Ascending aorta (tissue), 2 donors: Measurements from ENCODE around the gene CEACAM16. TPM values are rescaled to one million over a fixed set of nuclear protein-coding genes. Genes with fewer than 3 reads are reported as not detected.

Experiments
- DNase-seq, 2 donors: peaks; one replicate each; pipeline ENCODE4 v3.0.0-alpha.2; 2019; ENCODE audit warnings: low spot score in 2 of 2
- H3K27ac ChIP-seq, 2 donors: fragments of 200-600 bp; sonication (generic); one replicate each; pipeline ENCODE4 v1.5.1; 2016 to 2017; ENCODE audit warnings: mild to moderate bottlenecking in 1 of 2
- H3K27me3 ChIP-seq: fragments of 200-600 bp; sonication (generic); one replicate; pipeline ENCODE4 v1.5.1; 2017
- H3K36me3 ChIP-seq, 2 donors: fragments of 200-600 bp; sonication (generic); one replicate each; pipeline ENCODE4 v1.5.1; 2016
- H3K4me1 ChIP-seq, 2 donors: fragments of 200-600 bp; sonication (generic); one replicate each; pipeline ENCODE4 v1.5.1; 2016 to 2017; ENCODE audit warnings: mild to moderate bottlenecking in 1 of 2
- H3K4me3 ChIP-seq, 2 donors: fragments of 200-600 bp; sonication (generic); one replicate each; pipeline ENCODE4 v1.5.1; 2016 to 2017; ENCODE audit warnings: mild to moderate bottlenecking in 1 of 2
- H3K9me3 ChIP-seq, 2 donors: fragments of 200-600 bp; sonication (generic); one replicate each; pipeline ENCODE4 v1.5.1; 2016
- CTCF ChIP-seq, 3 experiments: fragments of 200-600 bp in 2 of 3; fragments of 450-650 bp in 1 of 3; sonication (generic) in 2 of 3; IDR thresholded peaks; one replicate each; pipeline ENCODE4 v1.5.1; 2016 to 2019; ENCODE audit warnings: antibody characterized with exemption in 3 of 3, mild to moderate bottlenecking in 1 of 3, moderate library complexity in 1 of 3
- intact Hi-C: fragments of 100-400 bp; cut with DNase I; formaldehyde crosslinking; loops from one replicate; pipeline ENCODE4 v1.15.1; 2023
- total RNA-seq: library from RNA; depleted of rRNA; stranded (reverse); fragments of >200 nt; gene quantifications from one replicate; pipeline ENCODE4 v1.1.0, GENCODE V29; 2016

CEACAM16 gene
- total RNA-seq, 1 donor from 2014 or later, result not detected

DNA sequence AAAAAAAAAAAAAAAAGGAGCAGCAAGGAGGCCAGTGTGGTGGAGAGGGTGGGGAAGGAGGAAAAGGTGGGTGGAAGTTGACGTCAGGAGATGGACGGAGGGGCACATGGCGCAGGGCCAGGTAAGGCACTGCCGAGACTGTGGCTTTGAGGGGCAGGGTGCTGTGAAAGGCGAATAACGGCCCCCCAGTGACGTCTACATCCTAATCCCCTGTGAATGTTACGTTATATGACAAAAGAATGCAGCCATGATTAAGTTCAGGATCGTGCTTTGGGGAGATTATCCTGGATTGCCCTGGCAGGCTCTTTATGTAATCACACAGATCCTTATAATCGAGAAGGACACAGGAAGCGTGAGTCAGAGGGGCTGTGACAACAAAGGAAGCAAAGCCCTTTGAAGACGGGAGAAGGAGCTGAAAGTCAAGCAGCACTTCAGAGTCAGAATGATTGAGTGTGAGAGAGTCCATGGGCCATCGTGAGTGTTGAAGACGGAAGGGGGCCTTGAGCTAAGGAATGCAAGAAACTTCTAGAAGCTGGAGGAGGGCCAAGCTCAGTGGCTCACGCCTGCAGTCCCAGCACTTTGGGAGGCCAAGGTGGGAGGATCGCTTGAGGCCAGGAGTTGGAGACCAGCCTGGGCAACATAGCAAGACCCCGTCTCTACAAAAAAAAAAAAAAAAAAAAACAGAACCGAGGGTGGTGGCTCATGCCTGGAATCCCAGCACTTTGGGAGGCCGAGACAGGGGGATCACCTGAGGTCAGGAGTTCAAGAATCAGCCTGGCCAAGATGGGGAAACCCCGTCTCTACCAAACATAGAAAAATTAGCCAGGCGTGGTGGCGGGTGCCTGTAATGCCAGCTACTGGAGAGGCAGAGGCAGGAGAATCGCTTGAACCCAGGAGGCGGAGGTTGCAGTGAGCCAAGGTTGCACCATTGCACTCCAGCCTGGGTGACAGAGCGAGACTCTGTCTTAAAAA, 13.8 kb upstream of the CEACAM16 start:
- intact Hi-C loops, result no loop called here
- no peaks in the 10 kb centered on the region for H3K9me3 ChIP-seq
- H3K27ac ChIP-seq, result peak overlapping the region in 1 of 2 donors; percentile 25
- no peak for TF ChIP-seq CTCF (IDR thresholded peaks at IDR 0.05)
- no peak overlapping the region for H3K4me3 ChIP-seq
- no peaks in the 10 kb centered on the region for H3K27me3 ChIP-seq
- H3K36me3 ChIP-seq, result peaks cover 8 to 10% of the 10 kb centered on the region in 2 donors
- DNase-seq, result peak in 1 of 2 donors; percentile 69
- H3K4me1 ChIP-seq, result peaks cover 0 to 6% of the 10 kb centered on the region in 2 donors

GRCh38 chr19:44685877-44686276, 13.1 kb upstream of the CEACAM16 start:
- H3K27me3 ChIP-seq, result no peaks in the 10 kb centered on the region
- no peak for TF ChIP-seq CTCF (IDR thresholded peaks at IDR 0.05)
- intact Hi-C loops, result no loop called here
- H3K4me3 ChIP-seq, result no peak overlapping the region
- peaks cover 1 to 3% of the 10 kb centered on the region in 2 donors for H3K36me3 ChIP-seq
- no peak overlapping the region for H3K27ac ChIP-seq
- H3K9me3 ChIP-seq, result no peaks in the 10 kb centered on the region
- peaks cover 0 to 6% of the 10 kb centered on the region in 2 donors for H3K4me1 ChIP-seq
- no peak for DNase-seq

DNA sequence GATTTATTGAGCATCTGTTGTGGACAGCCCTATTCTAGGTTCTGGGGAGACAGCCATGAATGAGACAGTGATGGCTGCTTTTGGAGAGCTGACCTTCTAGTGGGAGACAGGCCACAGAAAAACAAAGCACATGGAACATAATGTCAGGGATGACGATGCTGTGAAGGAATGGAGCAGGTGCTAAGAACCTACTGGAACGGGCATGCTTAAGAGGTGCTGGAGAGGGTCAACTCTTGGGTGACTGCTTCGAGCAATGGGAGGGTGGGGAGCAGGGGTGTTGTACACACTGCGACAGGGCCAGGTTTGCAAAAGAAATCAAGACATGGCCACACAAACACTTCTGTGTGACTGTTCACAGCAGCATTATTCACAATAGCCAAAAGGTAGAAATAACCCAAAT, 12.1 kb upstream of the CEACAM16 start:
- no peaks in the 10 kb centered on the region for H3K27me3 ChIP-seq
- H3K27ac ChIP-seq, result no peak overlapping the region
- no peak overlapping the region for H3K4me3 ChIP-seq
- TF ChIP-seq CTCF (IDR thresholded peaks at IDR 0.05), result no peak
- H3K4me1 ChIP-seq, result peaks cover 0 to 8% of the 10 kb centered on the region in 2 donors
- DNase-seq, result no peak
- H3K36me3 ChIP-seq, result no peaks in the 10 kb centered on the region
- H3K9me3 ChIP-seq, result no peaks in the 10 kb centered on the region
- intact Hi-C loops, result no loop called here

DNA sequence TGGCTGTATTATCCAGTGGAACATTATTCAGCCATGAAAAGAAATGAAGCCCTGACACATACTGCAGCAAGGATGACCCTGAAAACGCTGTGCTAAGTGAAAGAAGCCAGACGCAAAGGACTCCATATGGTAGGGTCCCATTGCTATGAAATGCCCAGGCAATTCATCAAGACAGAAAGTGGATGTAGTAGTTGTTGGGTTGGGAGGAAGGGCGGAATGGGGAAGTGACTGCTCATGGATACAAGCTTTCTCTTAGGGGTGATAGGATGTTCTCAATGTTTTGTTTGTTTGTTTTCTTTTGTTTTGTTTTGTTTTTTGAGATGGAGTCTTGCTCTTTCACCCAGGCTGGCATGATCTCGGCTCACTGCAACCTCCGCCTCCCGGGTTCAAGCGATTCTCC, 11.1 kb upstream of the CEACAM16 start:
- Histone ChIP-seq H3K27ac (no peak overlapping the region), H3K4me3 (no peak overlapping the region), H3K4me1 (peaks cover 0 to 12% of the 10 kb centered on the region in 2 donors), H3K36me3 (no peaks in the 10 kb centered on the region), H3K27me3 (no peaks in the 10 kb centered on the region), H3K9me3 (no peaks in the 10 kb centered on the region)
- DNase-seq, result no peak
- TF ChIP-seq CTCF (IDR thresholded peaks at IDR 0.05), result no peak
- intact Hi-C loops, result loop anchor here (2.0 kb wide), 1 partner anchor 37 kb away; no protein-coding TSS in a partner anchor

- peak; percentile 91 to 95 (median 91) for TF ChIP-seq CTCF (IDR thresholded peaks at IDR 0.05)
- intact Hi-C loops, result loop anchor here (1.0 to 5.0 kb wide), 4 partner anchors 29 to 81 kb away; no protein-coding TSS in a partner anchor
- H3K36me3 ChIP-seq, result no peaks in the 10 kb centered on the region
- peak in 1 of 2 donors; percentile 80 for DNase-seq
- H3K27ac ChIP-seq, result no peak overlapping the region
- no peaks in the 10 kb centered on the region for H3K9me3 ChIP-seq
- no peaks in the 10 kb centered on the region for H3K27me3 ChIP-seq
- H3K4me1 ChIP-seq, result peaks cover 0 to 12% of the 10 kb centered on the region in 2 donors
- H3K4me3 ChIP-seq, result no peak overlapping the region
Observed at GRCh38 chr19:44689290-44690130, 9.4 kb upstream of the CEACAM16 start.
